PC-9 (cell line): ENCODE data around the gene POLR1G. TPM values are rescaled to one million over a fixed set of nuclear protein-coding genes. Genes with fewer than 3 reads are reported as not detected.

Experiments used
- BruUV-seq: library from RNA; stranded (reverse); fragments of 400-500 nt; replicated peaks from 2 replicates; lab custom pipeline; 2021; lab: Mats Ljungman, UMichigan
- CTCF ChIA-PET: fragments of 300-600 bp; sonication (Branson Sonifier 250); formaldehyde crosslinking; loops from one replicate; lab custom pipeline; 2022; ENCODE audit warnings: antibody characterized with exemption; lab: Charles Lee
- POLR2A ChIA-PET: fragments of 300-600 bp; sonication (Branson Sonifier 250); formaldehyde crosslinking; loops from one replicate; lab custom pipeline; 2022; ENCODE audit warnings: antibody characterized with exemption; ENCODE audit not compliant: unreplicated experiment; lab: Charles Lee
- DNase-seq, 2 experiments: peaks; one replicate each; pipeline versions ENCODE4 v3.0.0 to v3.0.0-alpha.2; 2015 to 2022; ENCODE audit warnings: mixed read lengths in 1 of 2
- H2AFZ ChIP-seq: fragments of 200-600 bp; sonication (generic); 2 replicates; pipeline ENCODE4 v1.8.1; 2017; ENCODE audit warnings: antibody characterized with exemption
- H3F3A ChIP-seq: fragments of 200-600 bp; sonication (generic); 2 replicates; pipeline ENCODE4 v1.8.1; 2017; ENCODE audit warnings: antibody characterized with exemption, mild to moderate bottlenecking, low read depth; ENCODE audit not compliant: insufficient read depth
- H3K27ac ChIP-seq: fragments of 200-600 bp; sonication (generic); 2 replicates; pipeline ENCODE4 v1.6.1; 2016; ENCODE audit warnings: mixed run types
- H3K27me3 ChIP-seq: fragments of 200-600 bp; sonication (generic); 2 replicates; pipeline ENCODE4 v1.6.1; 2016; ENCODE audit warnings: low read depth, mixed run types; ENCODE audit not compliant: insufficient read depth
- H3K36me3 ChIP-seq: fragments of 200-600 bp; sonication (generic); 2 replicates; pipeline ENCODE4 v1.6.1; 2016; ENCODE audit warnings: low read depth, mixed run types
- H3K4me1 ChIP-seq: fragments of 200-600 bp; sonication (generic); replicated peaks from 2 replicates; pipeline ENCODE4 v1.6.1; 2016; ENCODE audit warnings: mixed run types; ENCODE audit not compliant: insufficient read depth
- H3K4me2 ChIP-seq: fragments of 200-600 bp; sonication (generic); 2 replicates; pipeline ENCODE4 v1.6.1; 2017; ENCODE audit warnings: mixed run types
- H3K4me3 ChIP-seq: fragments of 200-600 bp; sonication (generic); 2 replicates; pipeline ENCODE4 v1.6.1; 2016; ENCODE audit warnings: mixed run types
- H3K79me2 ChIP-seq: fragments of 200-600 bp; sonication (generic); 2 replicates; pipeline ENCODE4 v1.6.1; 2017; ENCODE audit warnings: low read depth, mixed run types
- H3K9me2 ChIP-seq: fragments of 200-600 bp; sonication (generic); 2 replicates; pipeline ENCODE4 v1.8.1; 2017; ENCODE audit warnings: mild to moderate bottlenecking; ENCODE audit not compliant: insufficient read depth
- H3K9me3 ChIP-seq: fragments of 200-600 bp; sonication (generic); 2 replicates; pipeline ENCODE4 v1.8.1; 2016; ENCODE audit warnings: low read depth; ENCODE audit not compliant: insufficient read depth
- H4K20me1 ChIP-seq: fragments of 200-600 bp; sonication (generic); 2 replicates; pipeline ENCODE4 v1.8.1; 2017; ENCODE audit not compliant: insufficient read depth
- EZH2 ChIP-seq: fragments of 200-600 bp; sonication (generic); IDR thresholded peaks from 2 replicates; pipeline ENCODE4 v1.8.0; 2017; ENCODE audit warnings: antibody characterized with exemption, low read depth
- intact Hi-C: fragments of 100-400 bp; cut with micrococcal nuclease; formaldehyde crosslinking; loops from one replicate; pipeline ENCODE4 v1.10.0; 2022; ENCODE audit not compliant: unreplicated experiment
- total RNA-seq: library from RNA; stranded (reverse); gene quantifications from 2 replicates; pipeline ENCODE4 v1.2.3, GENCODE V29; 2021
- TF ChIP-seq, protein P1 (sequence below): fragments of 200-600 bp; sonication (generic); conservative IDR thresholded peaks from 2 replicates; pipeline ENCODE4 v1.6.1; 2017; ENCODE audit warnings: mixed run types, antibody characterized with exemption, mild to moderate bottlenecking, moderate library complexity

Gene POLR1G
- total RNA-seq, 1 experiment from 2014 or later, result 11.5 TPM

DNA sequence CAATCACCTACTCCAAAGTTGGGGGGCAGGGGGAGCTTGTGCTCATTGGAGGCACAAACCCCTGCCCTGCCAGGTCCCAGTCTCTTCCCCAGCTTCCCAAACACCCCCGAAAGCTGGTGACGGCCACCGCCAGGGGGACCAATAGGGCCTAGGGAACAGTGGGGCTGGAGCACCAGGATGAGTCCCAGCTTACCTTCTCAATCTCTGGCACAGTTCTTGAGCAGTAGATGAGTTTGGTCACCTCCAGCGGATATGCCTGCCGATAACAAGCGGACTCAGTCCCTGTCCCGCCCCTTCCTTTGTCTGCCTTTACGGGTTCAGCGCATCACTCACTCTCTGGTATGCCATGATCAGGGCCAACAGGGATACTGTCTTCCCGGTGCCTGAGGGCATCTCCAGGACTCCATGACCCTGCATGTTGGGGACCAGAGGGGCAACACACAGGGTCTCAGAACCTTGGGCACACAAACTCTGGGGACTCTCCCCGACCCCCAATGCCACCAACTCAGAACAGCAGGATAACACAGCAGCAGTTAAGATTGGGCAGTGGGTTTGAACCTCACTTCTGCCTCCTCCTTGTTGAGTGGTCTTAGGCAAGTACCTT lies 37.6 kb upstream of the POLR1G start:
- ChIA-PET CTCF (no interaction called here), POLR2A (interaction anchor here (1.3 kb wide), 1 partner anchor 305 kb away, joined by 3 read pairs; no protein-coding TSS in a partner anchor)
- no peak for DNase-seq
- no peaks in the 10 kb centered on the region for H3K9me2 ChIP-seq
- H3K27ac ChIP-seq, result no peak overlapping the region
- H3K27me3 ChIP-seq, result no peaks in the 10 kb centered on the region
- H3K9me3 ChIP-seq, result no peaks in the 10 kb centered on the region
- H3K4me3 ChIP-seq, result no peak overlapping the region
- H2AFZ ChIP-seq, result no peak overlapping the region
- peaks cover 12% of the 10 kb centered on the region; the same call in 1 of the 2 replicates for H3K79me2 ChIP-seq
- TSS peak; percentile 29 for BruUV-seq
- H4K20me1 ChIP-seq, result no peaks in the 10 kb centered on the region
- H3K4me1 ChIP-seq, result peaks cover 16% of the 10 kb centered on the region; the same call in 1 of the 2 replicates
- no peaks in the 10 kb centered on the region for H3K36me3 ChIP-seq
- intact Hi-C loops, result no loop called here
- TF ChIP-seq, protein P1, sequence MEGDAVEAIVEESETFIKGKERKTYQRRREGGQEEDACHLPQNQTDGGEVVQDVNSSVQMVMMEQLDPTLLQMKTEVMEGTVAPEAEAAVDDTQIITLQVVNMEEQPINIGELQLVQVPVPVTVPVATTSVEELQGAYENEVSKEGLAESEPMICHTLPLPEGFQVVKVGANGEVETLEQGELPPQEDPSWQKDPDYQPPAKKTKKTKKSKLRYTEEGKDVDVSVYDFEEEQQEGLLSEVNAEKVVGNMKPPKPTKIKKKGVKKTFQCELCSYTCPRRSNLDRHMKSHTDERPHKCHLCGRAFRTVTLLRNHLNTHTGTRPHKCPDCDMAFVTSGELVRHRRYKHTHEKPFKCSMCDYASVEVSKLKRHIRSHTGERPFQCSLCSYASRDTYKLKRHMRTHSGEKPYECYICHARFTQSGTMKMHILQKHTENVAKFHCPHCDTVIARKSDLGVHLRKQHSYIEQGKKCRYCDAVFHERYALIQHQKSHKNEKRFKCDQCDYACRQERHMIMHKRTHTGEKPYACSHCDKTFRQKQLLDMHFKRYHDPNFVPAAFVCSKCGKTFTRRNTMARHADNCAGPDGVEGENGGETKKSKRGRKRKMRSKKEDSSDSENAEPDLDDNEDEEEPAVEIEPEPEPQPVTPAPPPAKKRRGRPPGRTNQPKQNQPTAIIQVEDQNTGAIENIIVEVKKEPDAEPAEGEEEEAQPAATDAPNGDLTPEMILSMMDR, result no peak
- no peak for TF ChIP-seq EZH2
- H3K4me2 ChIP-seq, result peak overlapping the region; percentile 98; the same call in 1 of the 2 replicates
- peaks cover 4% of the 10 kb centered on the region for H3F3A ChIP-seq

GRCh38 chr19:45370410-45371204 lies 35.8 kb upstream of the POLR1G start, which contains the start of gene ERCC2:
Gene ERCC2, minus strand, starts transcription at chr19:45370573. Its CDS starts 33 bp downstream, at chr19:45370540.
- CTCF ChIA-PET, result interaction anchor here (0.6 kb wide), 1 partner anchor 467 kb away, joined by 3 read pairs; no protein-coding TSS in a partner anchor
- Histone ChIP-seq H3K4me3 (peak within 1 kb of the TSS; percentile 71), H3K27me3 (no peaks in the 10 kb centered on the region), H3K4me1 (peaks cover 11% of the 10 kb centered on the region; the same call in 1 of the 2 replicates), H3K79me2 (peaks cover 12% of the 10 kb centered on the region; the same call in 1 of the 2 replicates), H3K27ac (peak within 1 kb of the TSS; percentile 53), H3K4me2 (peak within 1 kb of the TSS; percentile 98), H3F3A (peaks cover 6% of the 10 kb centered on the region), H4K20me1 (no peaks in the 10 kb centered on the region), H3K9me3 (no peaks in the 10 kb centered on the region), H3K9me2 (no peaks in the 10 kb centered on the region), H3K36me3 (no peaks in the 10 kb centered on the region), H2AFZ (peak within 1 kb of the TSS; percentile 94)
- DNase-seq, result peak; percentile 96 to 99
- TF ChIP-seq, protein P1, result no peak
- TF ChIP-seq EZH2, result no peak
- TSS peak; percentile 98 for BruUV-seq
- POLR2A ChIA-PET, result interaction anchor here (0.6 to 0.7 kb wide), 4 partner anchors 20 to 97 kb away, joined by 5 to 8 read pairs (median 6); partner anchors contain the start of gene PPP1R13L
- intact Hi-C loops, result loop anchor here (1.0 kb wide), 1 partner anchor 35 kb away; the partner anchor contains the start of gene PPP1R13L

- TSS peak; percentile 8 for BruUV-seq
- CTCF ChIA-PET, result interaction anchor here (0.7 kb wide), 1 partner anchor 103 kb away, joined by 4 read pairs; no protein-coding TSS in a partner anchor
Observed at GRCh38 chr19:45376045-45376724, 30.3 kb upstream of the POLR1G start.

More at GRCh38 chr19:45376045-45376724, 30.3 kb upstream of the POLR1G start:
- POLR2A ChIA-PET, result interaction anchor here (0.7 kb wide), 2 partner anchors 29 to 1898 kb away, joined by 8 to 14 read pairs; partner anchors contain the start of gene PPP1R13L
- Histone ChIP-seq H3K9me3 (no peaks in the 10 kb centered on the region), H3K36me3 (no peaks in the 10 kb centered on the region), H3F3A (peaks cover 39% of the 10 kb centered on the region), H3K9me2 (no peaks in the 10 kb centered on the region), H3K4me2 (peak overlapping the region; percentile 21), H4K20me1 (no peaks in the 10 kb centered on the region), H3K79me2 (no peaks in the 10 kb centered on the region), H3K27me3 (no peaks in the 10 kb centered on the region), H3K4me1 (peaks cover 22% of the 10 kb centered on the region), H3K27ac (peak overlapping the region; percentile 76), H2AFZ (no peak overlapping the region), H3K4me3 (no peak overlapping the region)
- intact Hi-C loops, result no loop called here
- peak; percentile 85 to 94 for DNase-seq
- TF ChIP-seq EZH2, result no peak
- TF ChIP-seq, protein P1, result no peak
